GM18499 (cell line): ENCODE data around the gene TMED7.
"Not testable (repeated sequence)": the region's sequence is repeated elsewhere in the genome, so short reads cannot be mapped to it uniquely, and the experiment has no call there.

Experiments
- ATAC-seq: cut with Tn5 transposase; IDR thresholded peaks from one replicate; pipeline ENCODE4 v1.9.1; 2021; ENCODE audit warnings: moderate number of reproducible peaks; ENCODE audit not compliant: insufficient read depth, unreplicated experiment

The TMED7 gene

DNA sequence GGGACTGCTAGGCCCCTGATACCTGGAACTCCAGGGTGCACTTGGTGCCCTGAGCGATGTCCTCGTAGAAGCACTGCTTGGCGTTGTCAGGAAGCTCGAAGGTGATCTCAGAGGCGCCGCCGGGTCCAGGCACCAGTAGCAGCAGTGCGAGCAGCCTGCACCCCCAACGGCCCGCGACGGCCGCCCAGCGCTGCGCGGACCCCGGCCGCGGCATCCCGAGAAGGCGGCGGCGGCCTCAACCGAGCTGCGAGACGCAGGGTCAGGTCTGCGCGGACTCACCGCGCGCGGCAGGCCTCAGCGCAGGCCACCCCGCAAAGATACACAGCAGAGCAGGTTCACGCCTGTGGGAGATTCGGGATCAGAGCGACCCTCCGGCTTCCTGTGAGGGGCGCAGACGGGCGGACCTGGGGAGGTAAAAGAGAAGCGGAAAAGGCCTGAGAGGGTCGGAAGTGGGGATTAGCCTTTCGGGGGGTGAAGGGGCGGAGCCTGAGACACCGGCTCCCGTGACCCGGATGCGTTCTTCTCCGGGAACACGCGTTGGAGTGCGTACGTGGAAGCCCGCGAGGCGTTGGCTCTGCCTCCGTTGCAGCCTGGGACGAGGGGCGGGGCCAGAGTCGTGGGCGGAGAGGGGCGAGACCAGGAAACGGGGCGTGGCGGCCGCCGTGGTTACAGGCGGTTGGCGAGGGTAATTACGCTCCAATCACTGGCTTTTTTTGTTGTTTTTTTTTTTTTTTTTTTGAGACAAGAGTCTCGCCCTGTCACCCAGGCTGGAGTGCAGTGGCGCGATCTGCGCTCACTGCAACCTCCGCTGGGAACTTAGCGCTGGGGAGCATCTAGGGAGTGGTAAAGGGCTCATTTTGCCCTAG is at the start of gene TMED7:
Gene TMED7, minus strand, starts transcription at position 458 of the 866 bp plus-strand sequence. Its CDS starts 244 bp downstream, at position 214.
- peak; percentile 86 for ATAC-seq

GRCh38 chr5:115674782-115675181 is 48.9 kb upstream of the TMED7 start:
- not testable (repeated sequence) for ATAC-seq

DNA sequence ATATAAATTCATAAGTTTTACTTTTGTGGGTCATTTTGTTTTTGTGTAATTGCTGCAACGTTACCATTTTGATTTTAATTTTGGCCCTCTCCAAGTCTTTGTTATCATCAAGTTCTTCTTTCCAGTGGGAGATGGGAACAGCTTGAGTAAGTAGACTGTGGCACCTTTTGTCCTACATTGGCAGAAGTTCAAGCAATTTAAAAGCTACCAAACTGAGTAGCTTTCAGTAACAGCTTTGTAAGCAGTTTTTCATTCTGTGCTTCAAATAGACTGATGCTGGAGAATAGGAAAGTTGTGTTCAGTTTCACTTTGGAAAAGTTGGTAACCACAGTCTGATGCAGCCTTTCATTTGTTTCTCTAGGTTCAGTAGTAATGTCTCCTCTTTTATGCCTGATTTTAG is 47.8 kb upstream of the TMED7 start:
- no peak for ATAC-seq

DNA sequence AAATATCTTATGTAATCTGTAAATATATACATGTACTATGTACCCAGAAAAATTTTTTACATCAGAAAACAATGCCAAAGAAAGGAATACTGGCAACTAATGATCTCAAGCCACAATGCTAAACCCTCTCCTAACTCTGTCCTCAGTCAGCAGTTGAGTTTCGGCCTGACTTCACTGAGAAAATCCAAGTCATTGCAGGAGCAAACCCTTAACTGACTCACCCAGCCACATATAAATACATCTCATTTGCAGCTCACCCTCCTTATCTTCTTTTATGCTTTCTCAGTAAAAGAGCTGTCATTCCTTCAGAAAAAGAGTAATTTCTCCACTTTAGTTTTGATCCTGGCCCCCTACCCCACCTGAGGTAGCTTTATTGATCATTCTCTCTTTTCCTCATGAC is 46.1 kb upstream of the TMED7 start:
- ATAC-seq: no peak

DNA sequence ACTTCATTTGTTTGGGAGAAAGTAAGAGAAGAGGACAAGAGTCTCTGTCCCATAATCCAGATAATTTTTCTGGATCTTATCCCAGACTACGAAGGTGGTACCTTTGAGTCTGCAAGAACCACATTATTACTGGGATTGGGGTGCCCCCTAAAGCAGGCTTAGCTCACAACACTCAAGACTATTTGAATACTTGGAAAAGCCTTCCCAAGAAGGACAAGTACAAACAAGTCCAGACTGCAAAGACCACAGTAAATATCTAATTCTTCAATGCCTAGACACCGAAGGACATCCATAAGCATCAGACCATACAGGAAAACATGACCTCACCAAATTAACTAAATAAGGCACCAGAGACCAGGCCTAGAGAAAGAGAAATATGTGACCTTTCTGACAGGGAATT is 40.2 kb upstream of the TMED7 start:
- no peak for ATAC-seq

DNA sequence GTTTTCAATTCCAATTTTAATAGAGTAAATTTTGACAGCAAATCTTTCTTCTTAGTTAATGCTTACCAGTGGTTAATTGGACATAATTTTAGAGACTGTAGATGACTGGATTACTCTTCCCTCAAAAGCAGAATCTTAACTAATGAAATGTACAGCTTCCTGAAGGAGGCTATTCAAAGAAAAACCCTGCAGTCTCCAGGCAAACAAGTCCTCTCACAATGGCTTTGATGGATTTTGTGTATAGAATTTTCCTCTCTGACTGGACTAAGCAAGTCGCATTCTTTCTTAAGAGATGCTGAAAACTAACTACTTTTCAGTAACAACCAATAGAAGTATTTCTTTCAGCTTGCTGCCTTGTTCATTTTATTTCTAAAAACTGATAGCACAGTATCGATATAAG is 35.7 kb upstream of the TMED7 start:
- no peak for ATAC-seq

- no peak for ATAC-seq
These were observed 35.3 kb upstream of the TMED7 start for GRCh38 chr5:115661101-115661500.

GRCh38 chr5:115657881-115658233 is 32.0 kb upstream of the TMED7 start:
- no peak for ATAC-seq

DNA sequence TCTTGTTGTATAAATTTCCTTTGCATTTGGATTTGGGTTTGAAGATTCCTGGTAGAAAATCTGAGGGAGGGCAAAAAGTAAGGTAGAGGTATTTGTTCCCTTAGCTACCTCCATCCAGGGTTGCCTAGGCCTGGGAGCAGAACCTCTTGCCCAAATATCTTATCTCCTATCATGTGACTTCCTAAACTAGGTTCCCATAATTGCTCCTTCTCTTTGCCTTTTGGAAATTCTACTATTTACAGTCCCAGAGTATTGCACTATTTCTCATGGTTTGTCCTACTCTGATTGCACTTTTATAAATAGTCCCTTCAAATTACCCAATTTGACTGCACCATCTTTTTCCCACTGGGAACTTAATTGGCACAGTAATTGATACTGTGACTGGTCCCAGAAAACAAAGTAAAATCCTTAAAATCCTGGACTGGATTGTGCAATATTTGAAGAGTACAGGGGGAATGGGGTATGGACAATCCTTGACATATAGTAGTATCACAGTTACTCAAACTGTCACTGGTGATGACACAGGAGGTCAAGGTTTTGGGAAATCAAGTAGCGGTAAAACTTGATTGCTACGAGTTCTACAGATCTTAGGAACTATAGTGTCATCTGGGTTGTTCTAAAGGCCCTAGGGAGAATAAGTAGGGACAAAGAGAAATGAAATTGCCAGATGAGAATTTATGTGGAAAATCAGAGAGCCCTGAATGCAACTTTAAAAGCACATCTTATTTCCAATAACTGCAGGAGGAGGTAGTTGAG is 31.5 kb upstream of the TMED7 start:
- ATAC-seq: no peak

GRCh38 chr5:115656404-115656803 is 30.6 kb upstream of the TMED7 start:
- ATAC-seq: no peak

DNA sequence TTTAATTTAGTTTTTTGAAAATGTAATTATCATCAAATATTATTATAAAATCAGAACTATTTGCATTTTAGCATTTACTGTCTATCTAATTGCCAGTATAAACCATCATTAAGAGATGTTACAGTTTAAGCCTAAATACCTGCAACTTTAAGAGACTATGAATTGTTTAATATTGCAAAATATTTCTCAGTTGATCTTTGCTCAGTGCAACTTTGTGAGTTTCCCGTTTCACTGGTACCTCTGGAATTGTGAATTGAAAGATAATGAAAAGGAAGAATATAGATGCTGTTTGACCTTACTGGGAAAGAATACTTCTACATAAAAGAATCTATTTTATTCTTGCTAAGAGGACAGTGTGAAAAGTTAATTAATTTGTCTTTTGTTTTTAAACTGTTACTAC is 30.2 kb upstream of the TMED7 start:
- ATAC-seq: no peak

DNA sequence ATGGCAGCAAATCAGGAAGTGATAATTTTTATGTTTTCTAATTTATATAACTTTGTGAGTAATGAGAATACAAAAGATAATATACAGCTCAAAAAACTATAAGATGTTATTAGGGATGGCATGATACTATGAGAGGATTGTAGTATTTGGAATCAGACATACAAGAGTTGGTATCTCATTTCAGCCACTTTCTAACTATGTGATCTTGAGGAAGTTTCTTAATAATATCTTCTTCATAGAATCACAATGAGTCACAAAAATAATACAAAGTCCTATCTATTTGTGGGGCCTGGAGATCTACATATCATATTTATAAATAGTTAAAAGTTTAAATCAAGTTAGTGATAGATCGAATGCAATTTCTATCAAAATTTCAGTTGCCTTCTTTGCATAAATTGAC is 23.7 kb upstream of the TMED7 start:
- ATAC-seq: no peak

- no peak for ATAC-seq
These were observed 22.2 kb upstream of the TMED7 start for GRCh38 chr5:115648056-115648455.

- not testable (repeated sequence) for ATAC-seq
These were observed 19.6 kb upstream of the TMED7 start for GRCh38 chr5:115645386-115645785.

DNA sequence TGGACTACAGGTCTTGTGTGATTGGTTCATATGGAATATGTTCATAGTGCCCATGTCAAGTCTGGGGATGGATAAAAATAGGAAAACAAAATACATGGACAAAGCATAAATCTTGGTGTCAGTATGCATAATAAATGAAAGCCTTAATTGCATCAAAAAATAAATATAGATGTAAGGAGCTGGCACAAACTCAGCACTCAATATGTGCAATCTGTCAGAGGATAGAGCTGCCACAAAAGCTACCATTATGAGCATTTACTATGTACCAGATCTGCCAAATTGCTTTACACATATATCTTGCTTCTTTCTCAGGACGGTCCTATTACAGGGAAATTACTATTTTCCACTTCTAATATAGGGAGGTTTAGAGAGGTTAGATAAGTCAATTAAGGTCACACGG is 18.2 kb upstream of the TMED7 start:
- ATAC-seq: no peak

- ATAC-seq: no peak
These were observed 16.1 kb upstream of the TMED7 start for GRCh38 chr5:115641948-115642347.

GRCh38 chr5:115640274-115640673 is 14.4 kb upstream of the TMED7 start:
- no peak for ATAC-seq

- no peak for ATAC-seq
These were observed 13.5 kb upstream of the TMED7 start for GRCh38 chr5:115639377-115639776.

- ATAC-seq: no peak
These were observed 11.7 kb upstream of the TMED7 start for GRCh38 chr5:115637507-115637906.

DNA sequence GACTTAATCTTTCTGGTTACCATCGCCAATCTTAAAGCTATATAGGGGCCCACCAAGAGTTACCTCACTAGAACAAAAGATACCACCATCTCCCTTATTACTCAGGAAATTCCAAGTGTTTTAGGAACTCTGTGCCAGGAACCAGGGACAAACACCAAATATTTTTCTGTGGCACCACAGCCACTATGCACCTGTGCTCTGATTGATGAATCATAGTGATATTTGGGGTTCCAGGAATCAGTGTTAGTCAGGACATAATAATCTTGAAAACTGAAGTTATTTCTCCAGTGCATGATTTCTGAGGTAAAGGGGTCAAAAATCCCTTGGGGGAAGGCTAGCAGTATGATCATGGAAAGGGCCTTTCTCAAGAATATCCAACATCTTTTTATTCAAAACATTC is 10.2 kb upstream of the TMED7 start:
- ATAC-seq: no peak

GRCh38 chr5:115634343-115635132 is 8.7 kb upstream of the TMED7 start:
- peak; percentile 35 for ATAC-seq
